ENCODE measurements around the gene METTL1.

METTL1 gene

GRCh38 chr12:57767305-57767698, 4.6 kb downstream of the METTL1 start:
- DNase-seq (ENCODE audit: low spot score), result no peak
- TF ChIP-seq CTCF (IDR thresholded peaks at IDR 0.05; ENCODE audit: extremely low read depth, missing control alignments), result no peak

GRCh38 chr12:57766464-57767304, 5.2 kb downstream of the METTL1 start, which contains the start of gene CYP27B1:
CYP27B1 (minus strand) TSS chr12:57767078; CDS start chr12:57767041, 37 bp downstream.
- DNase-seq (ENCODE audit: low spot score), result no peak
- no peak for TF ChIP-seq CTCF (IDR thresholded peaks at IDR 0.05; ENCODE audit: extremely low read depth, missing control alignments)

GRCh38 chr12:57765698-57766463, 6.0 kb downstream of the METTL1 start:
- no peak for TF ChIP-seq CTCF (IDR thresholded peaks at IDR 0.05; ENCODE audit: extremely low read depth, missing control alignments)
- DNase-seq (ENCODE audit: low spot score), result no peak

- peak; percentile 59 for TF ChIP-seq CTCF (IDR thresholded peaks at IDR 0.05; ENCODE audit: extremely low read depth, missing control alignments)
- peak; percentile 67 for DNase-seq (ENCODE audit: low spot score)
Observed at GRCh38 chr12:57765003-57765697, 6.8 kb downstream of the METTL1 start.

GRCh38 chr12:57764662-57765002, 7.3 kb downstream of the METTL1 start:
- TF ChIP-seq CTCF (IDR thresholded peaks at IDR 0.05; ENCODE audit: extremely low read depth, missing control alignments), result no peak
- no peak for DNase-seq (ENCODE audit: low spot score)

- no peak for DNase-seq (ENCODE audit: low spot score)
- no peak for TF ChIP-seq CTCF (IDR thresholded peaks at IDR 0.05; ENCODE audit: extremely low read depth, missing control alignments)
Observed at GRCh38 chr12:57763881-57764661, 7.8 kb downstream of the METTL1 start.
